Skeletal muscle tissue (tissue), 4 donors: ENCODE results near the gene AUTS2. TPM values are rescaled to one million over a fixed set of nuclear protein-coding genes. Genes with fewer than 3 reads are reported as not detected.

ENCODE experiments used
- H3K27ac ChIP-seq: one replicate; pipeline ENCODE4 v1.7.0; 2013; ENCODE audit warnings: mild to moderate bottlenecking, low read depth, low read length, inconsistent platforms
- H3K27me3 ChIP-seq, 3 donors: one replicate each; pipeline ENCODE4 v1.7.0; 2013; ENCODE audit warnings: low read length in 3 of 3; ENCODE audit not compliant: control insufficient read depth in 3 of 3, insufficient read depth in 3 of 3
- H3K36me3 ChIP-seq, 3 donors: one replicate each; pipeline ENCODE4 v1.7.0; 2013; ENCODE audit warnings: low read length in 3 of 3; ENCODE audit not compliant: control insufficient read depth in 3 of 3, insufficient read depth in 3 of 3
- H3K4me1 ChIP-seq, 3 donors: one replicate each; pipeline ENCODE4 v1.7.0; 2013; ENCODE audit warnings: low read length in 3 of 3, mild to moderate bottlenecking in 3 of 3; ENCODE audit not compliant: control insufficient read depth in 3 of 3, insufficient read depth in 3 of 3
- H3K4me3 ChIP-seq, 3 donors: one replicate each; pipeline ENCODE4 v1.7.0; 2013; ENCODE audit warnings: low read length in 3 of 3
- H3K9ac ChIP-seq, 3 donors: one replicate each; pipeline ENCODE4 v1.7.0; 2013; ENCODE audit warnings: low read length in 3 of 3, mild to moderate bottlenecking in 3 of 3, moderate library complexity in 2 of 3, low read depth in 1 of 3
- H3K9me3 ChIP-seq, 3 donors: one replicate each; pipeline ENCODE4 v1.7.0; 2013; ENCODE audit warnings: low read length in 3 of 3; ENCODE audit not compliant: control insufficient read depth in 3 of 3
- total RNA-seq: library from RNA; depleted of rRNA; stranded (reverse); fragments of >200 nt; gene quantifications from one replicate; pipeline ENCODE4 v1.2.3, GENCODE V29; 2014
- donor health status: Osteomylitis.

AUTS2 gene
- total RNA-seq, 1 donor from 2014 or later: 43.3 TPM

GRCh38 chr7:69663911-69664832 lies 65.9 kb downstream of the AUTS2 start:
- Histone ChIP-seq H3K9me3 (no peaks in the 10 kb centered on the region), H3K36me3 (no peaks in the 10 kb centered on the region), H3K4me1 (no peaks in the 10 kb centered on the region), H3K4me3 (no peak overlapping the region), H3K9ac (no peak overlapping the region), H3K27me3 (no peaks in the 10 kb centered on the region), H3K27ac (no peak overlapping the region)

- H3K9ac ChIP-seq: no peak overlapping the region
- H3K9me3 ChIP-seq: no peaks in the 10 kb centered on the region
- H3K4me1 ChIP-seq: no peaks in the 10 kb centered on the region
- H3K27ac ChIP-seq: no peak overlapping the region
- no peak overlapping the region for H3K4me3 ChIP-seq
- H3K36me3 ChIP-seq: no peaks in the 10 kb centered on the region
- no peaks in the 10 kb centered on the region for H3K27me3 ChIP-seq
Measured at GRCh38 chr7:69665369-69665768, 67.1 kb downstream of the AUTS2 start.

- no peak overlapping the region for H3K4me3 ChIP-seq
- no peak overlapping the region for H3K27ac ChIP-seq
- H3K9ac ChIP-seq: no peak overlapping the region
- no peaks in the 10 kb centered on the region for H3K27me3 ChIP-seq
- no peaks in the 10 kb centered on the region for H3K9me3 ChIP-seq
- no peaks in the 10 kb centered on the region for H3K36me3 ChIP-seq
- no peaks in the 10 kb centered on the region for H3K4me1 ChIP-seq
Measured at GRCh38 chr7:69668339-69668870, 70.1 kb downstream of the AUTS2 start.

DNA sequence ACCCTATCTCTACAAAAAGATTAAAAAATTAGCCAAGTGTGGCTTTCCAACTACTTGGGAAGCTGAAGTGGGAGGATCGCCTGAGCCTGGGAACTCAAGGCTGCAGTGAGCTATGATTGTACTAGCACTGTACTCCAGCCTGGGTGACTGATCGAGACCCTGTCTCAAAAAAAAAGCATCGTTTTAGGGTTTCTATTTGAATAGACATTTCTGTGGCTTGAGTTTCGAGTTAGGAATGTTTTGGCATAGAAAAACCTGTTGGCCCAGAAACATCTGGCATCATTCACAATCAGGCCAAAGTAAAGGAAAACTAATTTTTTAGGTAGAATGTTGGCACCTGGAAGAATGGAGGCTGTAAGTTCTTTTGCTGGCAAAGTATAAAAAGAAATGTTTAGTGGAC lies 72.4 kb downstream of the AUTS2 start:
- Histone ChIP-seq H3K9me3 (no peaks in the 10 kb centered on the region), H3K4me3 (no peak overlapping the region), H3K27me3 (no peaks in the 10 kb centered on the region), H3K9ac (peak overlapping the region in 1 of 3 donors; percentile 34), H3K4me1 (no peaks in the 10 kb centered on the region), H3K27ac (no peak overlapping the region), H3K36me3 (no peaks in the 10 kb centered on the region)

GRCh38 chr7:69673074-69673473 lies 74.8 kb downstream of the AUTS2 start:
- peaks cover 0 to 3% (median 2%) of the 10 kb centered on the region in 3 donors for H3K4me1 ChIP-seq
- H3K4me3 ChIP-seq: no peak overlapping the region
- no peak overlapping the region for H3K27ac ChIP-seq
- H3K9me3 ChIP-seq: no peaks in the 10 kb centered on the region
- H3K27me3 ChIP-seq: no peaks in the 10 kb centered on the region
- no peaks in the 10 kb centered on the region for H3K36me3 ChIP-seq
- H3K9ac ChIP-seq: no peak overlapping the region

- no peaks in the 10 kb centered on the region for H3K9me3 ChIP-seq
- H3K9ac ChIP-seq: no peak overlapping the region
- peaks cover 0 to 9% (median 2%) of the 10 kb centered on the region in 3 donors for H3K4me1 ChIP-seq
- no peak overlapping the region for H3K27ac ChIP-seq
- H3K27me3 ChIP-seq: no peaks in the 10 kb centered on the region
- H3K36me3 ChIP-seq: no peaks in the 10 kb centered on the region
- no peak overlapping the region for H3K4me3 ChIP-seq
Measured at GRCh38 chr7:69674701-69675182, 76.5 kb downstream of the AUTS2 start.

GRCh38 chr7:69676247-69676646 lies 78.0 kb downstream of the AUTS2 start:
- Histone ChIP-seq H3K27ac (no peak overlapping the region), H3K9me3 (no peaks in the 10 kb centered on the region), H3K4me3 (no peak overlapping the region), H3K27me3 (no peaks in the 10 kb centered on the region), H3K9ac (no peak overlapping the region), H3K4me1 (peaks cover 0 to 9% (median 2%) of the 10 kb centered on the region in 3 donors), H3K36me3 (no peaks in the 10 kb centered on the region)

- H3K4me3 ChIP-seq: no peak overlapping the region
- no peak overlapping the region for H3K9ac ChIP-seq
- H3K4me1 ChIP-seq: peaks cover 0 to 9% (median 2%) of the 10 kb centered on the region in 3 donors
- no peaks in the 10 kb centered on the region for H3K9me3 ChIP-seq
- H3K36me3 ChIP-seq: no peaks in the 10 kb centered on the region
- H3K27ac ChIP-seq: no peak overlapping the region
- no peaks in the 10 kb centered on the region for H3K27me3 ChIP-seq
Measured at GRCh38 chr7:69677054-69677852, 79.0 kb downstream of the AUTS2 start.

GRCh38 chr7:69677881-69678493 lies 79.7 kb downstream of the AUTS2 start:
- H3K9ac ChIP-seq: no peak overlapping the region
- H3K9me3 ChIP-seq: no peaks in the 10 kb centered on the region
- no peak overlapping the region for H3K27ac ChIP-seq
- no peaks in the 10 kb centered on the region for H3K27me3 ChIP-seq
- H3K36me3 ChIP-seq: no peaks in the 10 kb centered on the region
- peaks cover 0 to 9% (median 2%) of the 10 kb centered on the region in 3 donors for H3K4me1 ChIP-seq
- no peak overlapping the region for H3K4me3 ChIP-seq
